Right lung (tissue), 10 donors: ENCODE measurements around the gene KCNIP3. TPM values are rescaled to one million over a fixed set of nuclear protein-coding genes. Genes with fewer than 3 reads are reported as not detected.
"Not testable (repeated sequence)": the region's sequence is repeated elsewhere in the genome, so short reads cannot be mapped to it uniquely, and the experiment has no call there.

Experiments used
- DNase-seq, 2 donors: peaks; one replicate each; pipeline ENCODE4 v3.0.0-alpha.2; 2013
- long read RNA-seq, 8 donors: transcript quantifications; one replicate each; lab custom pipeline, GENCODE V29; 2026
- polyA plus RNA-seq, 5 donors: library from polyadenylated mRNA; unstranded; fragments of 120-200 nt; gene quantifications; one replicate each; pipeline versions ENCODE4 v1.2.1 to v1.2.3, GENCODE V29; 2013; ENCODE audit warnings: inconsistent platforms in 1 of 5, low replicate concordance in 1 of 5; ENCODE audit not compliant: insufficient read length in 5 of 5, insufficient read depth in 1 of 5

Gene KCNIP3
- 10 to 100 TPM in 1 of 5 donors, 1 to 10 TPM in 4; 6.2 to 10.0 (median 7.4) TPM for polyA plus RNA-seq
- long read RNA-seq, donor 1, partial matches to known transcripts, result 0 of 2 reads
- long read RNA-seq, donor 1, other reads (novel, unspliced or antisense), result 0 of 2 reads
- long read RNA-seq, donor 2, partial matches to known transcripts, result 0 of 1 reads
- long read RNA-seq, donor 2, other reads (novel, unspliced or antisense), result 0 of 1 reads
- long read RNA-seq, donor 3, partial matches to known transcripts, result 0 of 1 reads
- long read RNA-seq, donor 3, other reads (novel, unspliced or antisense), result 0 of 1 reads
- long read RNA-seq, donor 4, partial matches to known transcripts, result 0 of 1 reads
- long read RNA-seq, donor 4, other reads (novel, unspliced or antisense), result 0 of 1 reads
- long read RNA-seq, donor 5, result 0 reads
- long read RNA-seq, donor 6, partial matches to known transcripts, result 0 of 2 reads
- long read RNA-seq, donor 6, other reads (novel, unspliced or antisense), result 0 of 2 reads
- long read RNA-seq, donor 7, partial matches to known transcripts, result 0 of 3 reads
- long read RNA-seq, donor 7, other reads (novel, unspliced or antisense), result 0 of 3 reads
- long read RNA-seq, donor 8, result 0 reads

DNA sequence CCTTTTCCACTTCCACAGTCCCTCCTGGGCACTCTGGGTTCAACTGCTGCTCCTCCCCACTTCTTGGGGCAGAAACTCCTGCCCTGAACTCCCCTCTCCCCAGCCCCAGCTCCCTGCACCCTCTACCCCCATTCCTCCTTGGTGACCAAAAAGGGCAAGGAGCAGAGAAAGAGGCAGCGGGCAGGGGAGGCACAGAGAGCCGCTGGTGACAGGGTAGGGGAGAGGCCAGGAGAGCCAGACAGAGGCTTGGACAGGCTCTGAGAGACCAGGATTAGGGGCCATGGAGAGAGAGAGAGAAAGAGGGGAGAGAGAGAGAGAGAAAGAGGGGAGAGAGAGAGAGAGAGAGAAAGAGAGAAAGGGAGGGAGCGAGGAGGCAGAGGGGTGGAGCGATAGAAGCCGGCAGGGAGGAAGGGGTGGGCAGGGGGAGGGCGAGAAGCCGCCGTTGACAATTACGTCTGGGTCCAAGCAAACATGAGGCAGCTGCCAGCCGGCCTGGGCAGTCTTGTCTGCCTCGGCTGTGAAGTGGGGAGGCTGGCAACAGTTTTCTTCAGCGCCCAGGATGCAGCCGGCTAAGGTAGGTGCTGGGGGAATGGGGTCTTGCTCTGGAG lies at the start of gene KCNIP3:
Gene KCNIP3 (plus strand): TSS at position 468 of the 608 bp plus-strand sequence. CDS start 92 bp downstream, at position 560.
- DNase-seq, result peak; percentile 55 to 61

DNA sequence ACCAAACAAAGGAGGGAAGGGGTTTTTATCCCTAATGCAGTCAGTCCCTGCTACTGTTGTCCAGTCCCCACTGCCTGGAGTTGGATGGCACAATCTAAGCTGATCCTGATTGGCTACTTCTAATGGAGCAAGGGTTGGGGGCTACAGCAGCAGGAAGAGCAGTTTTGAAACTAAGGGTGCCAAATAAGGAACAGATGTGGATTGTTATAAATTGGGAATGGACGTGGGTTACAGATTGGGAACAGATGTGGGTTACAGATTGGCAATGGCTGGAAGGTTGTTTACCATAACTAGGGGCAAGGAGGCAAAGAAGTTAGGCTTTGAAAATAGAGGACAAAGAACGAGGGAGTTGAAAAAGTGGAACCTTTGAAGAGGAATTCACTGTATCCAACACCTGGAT lies 38.9 kb upstream of the KCNIP3 start:
- DNase-seq, result no peak

DNA sequence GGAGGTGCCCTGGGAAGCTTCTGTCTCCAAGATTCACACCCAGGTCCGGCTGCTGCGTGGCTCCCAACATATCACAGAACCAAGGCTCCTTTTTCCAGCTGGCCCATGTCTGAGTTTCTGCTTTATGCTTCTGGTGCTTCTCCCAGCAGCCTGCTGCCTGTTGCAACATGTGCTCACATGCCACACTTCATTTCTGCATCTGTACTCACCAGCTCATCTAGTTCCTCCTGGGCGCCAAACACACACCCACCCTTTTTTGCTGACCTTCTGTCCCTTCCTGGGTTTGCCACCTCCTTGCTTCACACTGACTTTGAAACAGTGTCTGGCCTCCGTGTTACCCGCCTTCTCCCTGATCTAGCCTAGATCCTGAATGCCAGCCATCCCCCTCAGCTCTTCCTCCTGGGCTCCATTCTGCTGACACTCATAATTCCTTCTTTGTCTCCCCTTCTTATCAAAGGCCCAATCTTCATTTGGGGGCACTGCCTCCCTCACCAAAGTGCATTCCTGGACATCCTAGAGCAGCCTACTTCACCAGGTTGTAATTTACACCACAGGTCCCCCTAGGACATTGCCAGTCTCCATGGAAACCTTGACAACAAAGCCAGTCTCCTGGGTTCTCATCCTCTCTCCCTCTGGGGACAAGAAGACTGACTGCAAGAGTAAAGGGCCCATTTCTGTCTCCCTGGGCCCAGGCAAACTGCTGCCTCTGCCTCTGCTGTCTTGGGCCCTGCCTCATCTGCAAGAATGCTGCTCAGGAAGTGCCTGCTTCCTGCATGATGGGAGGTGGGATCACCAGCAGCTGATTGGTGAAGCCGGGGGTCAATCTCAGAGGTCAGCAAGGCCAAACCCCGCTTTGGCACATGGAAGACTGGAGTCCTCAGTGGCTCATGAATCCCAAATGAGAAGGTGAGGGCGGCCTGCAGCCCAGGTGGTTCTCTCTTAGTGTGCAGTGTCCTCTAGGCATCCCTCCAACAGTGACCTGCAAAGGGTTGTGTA lies 36.8 kb upstream of the KCNIP3 start:
- DNase-seq, result peak in 1 of 2 donors; percentile 18

DNA sequence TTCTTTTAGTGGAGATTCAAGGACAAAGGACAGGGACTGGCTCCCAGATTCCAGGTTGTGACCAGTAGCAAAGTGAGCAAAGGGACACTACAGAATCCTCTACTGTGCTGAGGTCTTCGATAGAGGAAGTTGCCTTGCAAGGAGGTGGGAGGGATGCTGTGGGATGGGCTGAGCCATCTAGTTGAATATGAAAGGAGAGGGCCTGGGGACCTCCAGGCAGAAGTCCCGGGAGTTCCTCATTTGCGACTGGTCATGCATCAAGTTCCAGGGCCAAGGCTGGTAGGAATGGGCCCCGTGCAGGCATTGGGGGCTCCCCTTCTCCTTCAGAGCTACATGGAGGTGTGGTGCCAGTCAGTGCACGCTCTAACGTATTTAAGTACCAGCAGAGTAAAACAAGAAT lies 35.5 kb upstream of the KCNIP3 start:
- DNase-seq, result no peak

DNA sequence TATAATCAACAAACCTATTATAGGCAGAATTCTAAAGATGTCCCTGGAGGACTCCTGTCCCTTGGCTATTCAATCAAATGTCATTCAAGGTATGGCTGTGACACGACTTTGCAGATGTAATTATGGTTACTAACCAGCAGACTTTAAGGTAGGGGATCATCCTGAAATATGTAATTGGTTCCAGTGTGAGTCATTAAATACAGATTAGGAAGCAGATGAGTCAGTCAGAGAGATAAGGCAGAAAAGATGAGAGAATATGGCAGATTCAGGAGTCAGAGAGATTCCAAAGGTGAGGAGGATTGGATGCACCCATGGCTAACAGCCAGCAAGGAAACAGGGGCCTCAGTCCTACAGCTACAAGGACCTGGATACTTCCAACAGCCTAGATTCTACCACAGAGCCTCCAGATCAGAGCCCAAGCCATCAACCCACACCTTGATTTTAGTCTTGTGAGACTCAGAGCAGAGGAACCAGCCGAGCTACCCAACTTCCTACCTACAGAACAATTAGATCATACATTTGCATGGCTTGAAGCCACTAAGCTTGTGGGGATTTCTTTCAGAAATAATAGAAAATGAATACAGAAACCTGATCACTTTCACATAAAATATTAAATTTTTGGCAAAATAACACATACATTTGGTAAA lies 34.1 kb upstream of the KCNIP3 start:
- DNase-seq, result no peak

DNA sequence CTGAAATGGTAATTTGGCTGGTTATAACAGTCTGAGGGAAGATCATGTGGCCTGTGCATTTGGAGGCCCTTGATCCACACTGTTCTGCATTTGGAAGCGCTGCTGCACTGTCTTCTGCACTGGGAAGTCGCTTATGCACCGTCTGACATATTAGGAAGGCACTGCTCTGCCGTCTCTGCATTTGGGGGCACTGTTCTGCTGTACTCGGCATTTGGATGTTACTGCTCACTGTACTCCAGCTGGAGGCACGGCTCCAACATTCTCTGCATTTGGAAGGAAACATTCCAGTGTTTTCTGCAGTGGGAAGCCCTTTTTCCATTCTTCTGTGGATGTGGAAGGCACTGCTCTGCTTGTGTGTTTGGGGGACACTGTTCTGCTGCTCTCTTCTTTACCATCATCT lies 32.5 kb upstream of the KCNIP3 start:
- DNase-seq, result no peak

DNA sequence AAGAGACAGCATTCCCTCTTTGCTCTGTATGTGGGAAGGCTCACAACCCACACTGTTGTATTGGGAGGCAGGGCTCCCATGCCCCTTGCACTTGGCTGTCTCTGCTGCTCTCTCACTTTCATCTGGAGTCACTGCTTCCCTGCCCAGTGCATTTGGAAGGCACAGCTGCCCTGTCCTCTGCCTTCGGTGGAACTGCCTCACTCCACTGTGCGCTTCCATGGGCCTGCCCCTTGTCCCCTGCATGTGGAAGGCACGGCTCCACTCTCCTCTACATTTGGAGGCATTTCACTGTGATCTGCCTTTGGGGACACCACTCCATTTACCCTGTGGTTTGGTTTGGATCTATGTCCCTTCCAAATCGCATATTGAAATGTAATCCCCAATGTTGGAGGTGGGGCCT lies 32.0 kb upstream of the KCNIP3 start:
- no peak for DNase-seq

DNA sequence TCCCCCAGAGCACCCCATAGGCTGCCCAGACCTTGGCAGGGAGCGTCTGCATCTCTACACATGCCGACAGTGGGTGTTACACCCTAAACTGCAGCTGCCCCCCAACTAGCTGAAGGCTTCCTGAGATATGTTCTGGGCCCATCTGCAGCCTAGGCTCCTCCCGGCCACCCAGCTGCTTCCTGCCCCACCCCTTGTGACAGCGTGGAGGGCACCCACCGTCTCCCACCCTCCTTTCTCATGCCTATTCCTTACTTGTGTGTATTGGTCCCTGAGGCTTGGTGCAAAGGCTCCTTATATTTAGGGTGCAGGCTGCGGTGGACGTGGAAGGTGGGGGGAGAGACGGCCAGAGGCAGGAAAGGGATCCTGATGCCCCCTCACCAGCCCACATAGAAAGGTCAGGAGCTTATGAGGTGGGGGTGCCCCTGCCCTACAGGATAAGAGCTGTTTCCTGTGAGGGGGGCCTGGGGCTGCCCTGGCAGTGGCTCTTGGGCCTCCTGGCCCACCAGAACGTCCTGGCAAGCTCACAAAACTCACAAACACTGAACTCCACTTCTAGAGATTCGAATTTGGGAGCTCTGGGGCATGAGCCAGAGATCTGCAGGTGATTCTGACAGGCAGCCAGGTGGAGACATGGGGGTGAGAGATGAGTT lies 30.2 kb upstream of the KCNIP3 start:
- DNase-seq, result no peak

DNA sequence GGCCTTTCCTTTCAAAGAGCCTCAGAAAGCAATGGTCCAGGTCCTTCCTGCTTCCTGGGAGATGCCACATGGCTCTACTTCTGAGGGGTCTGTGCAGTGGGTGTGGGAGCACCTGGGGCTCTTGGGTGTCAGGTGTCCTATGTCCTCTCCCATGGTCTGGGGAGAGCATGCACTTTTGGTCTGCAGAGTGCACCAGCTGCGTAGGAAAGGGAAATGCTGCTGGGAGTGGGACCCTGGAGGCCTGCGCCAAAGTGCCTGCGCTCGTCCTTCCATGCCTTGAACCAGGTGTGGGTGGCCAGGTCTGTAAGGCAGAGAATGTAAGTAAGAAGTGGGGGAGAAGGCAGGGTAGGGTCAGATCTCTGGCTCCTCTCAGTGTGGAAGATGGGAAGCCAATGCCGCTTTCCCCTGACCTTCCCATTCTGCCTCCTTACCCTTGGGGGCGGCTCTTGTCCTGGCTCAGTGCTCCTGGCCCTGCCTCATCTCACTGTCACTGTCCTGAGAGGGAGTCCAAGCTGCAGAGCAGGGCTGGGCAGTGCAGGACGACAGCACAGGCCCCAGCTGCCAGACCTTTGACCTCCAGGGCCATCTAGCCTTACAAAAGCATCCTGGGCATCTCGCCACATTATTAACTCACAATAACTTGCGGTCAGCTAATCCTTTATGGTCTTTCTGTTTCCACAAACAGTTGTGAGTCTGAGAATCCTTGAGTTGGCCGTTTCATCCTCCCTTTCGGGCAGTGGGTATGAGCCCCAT lies 29.5 kb upstream of the KCNIP3 start:
- no peak for DNase-seq

DNA sequence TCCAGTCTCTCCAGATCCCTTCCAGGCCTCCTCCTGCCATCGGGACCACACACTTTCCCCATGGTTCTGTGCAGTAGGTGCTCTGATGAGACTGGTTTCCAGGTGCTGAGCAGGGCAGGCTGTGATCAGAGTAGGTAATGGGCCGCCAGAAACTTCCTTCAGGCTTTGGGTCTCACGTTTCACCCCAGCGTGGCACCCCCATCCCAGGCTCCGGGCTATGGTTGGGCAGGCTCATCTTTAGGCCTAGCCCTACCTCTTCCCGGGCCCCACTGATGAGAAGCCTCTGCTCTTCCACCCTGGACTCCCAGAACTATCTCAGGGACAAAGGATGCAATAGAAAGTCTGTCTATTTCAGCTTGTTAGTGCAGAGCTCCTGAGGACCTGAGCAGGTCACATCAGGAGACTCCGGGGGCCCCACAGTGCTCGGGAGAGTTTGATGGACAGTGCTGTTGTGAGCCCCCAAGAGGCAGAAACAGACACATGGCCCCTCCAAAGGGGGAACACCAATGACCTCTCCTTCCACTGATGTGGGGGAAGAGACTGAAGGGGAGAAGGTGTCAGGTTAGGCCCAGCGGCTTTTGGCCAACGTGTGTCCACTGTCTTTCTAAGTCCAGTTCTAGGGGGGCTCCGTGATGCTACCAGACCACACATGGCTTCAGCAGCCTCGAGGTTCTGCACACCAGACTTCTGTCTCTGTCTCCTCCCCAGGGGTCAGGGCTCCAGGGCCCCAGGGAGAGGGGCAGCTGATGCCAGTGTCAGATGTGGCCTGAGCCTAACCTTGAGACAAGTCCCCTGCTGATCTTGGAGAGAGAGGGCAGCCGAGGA lies 28.7 kb upstream of the KCNIP3 start:
- DNase-seq, result no peak

DNA sequence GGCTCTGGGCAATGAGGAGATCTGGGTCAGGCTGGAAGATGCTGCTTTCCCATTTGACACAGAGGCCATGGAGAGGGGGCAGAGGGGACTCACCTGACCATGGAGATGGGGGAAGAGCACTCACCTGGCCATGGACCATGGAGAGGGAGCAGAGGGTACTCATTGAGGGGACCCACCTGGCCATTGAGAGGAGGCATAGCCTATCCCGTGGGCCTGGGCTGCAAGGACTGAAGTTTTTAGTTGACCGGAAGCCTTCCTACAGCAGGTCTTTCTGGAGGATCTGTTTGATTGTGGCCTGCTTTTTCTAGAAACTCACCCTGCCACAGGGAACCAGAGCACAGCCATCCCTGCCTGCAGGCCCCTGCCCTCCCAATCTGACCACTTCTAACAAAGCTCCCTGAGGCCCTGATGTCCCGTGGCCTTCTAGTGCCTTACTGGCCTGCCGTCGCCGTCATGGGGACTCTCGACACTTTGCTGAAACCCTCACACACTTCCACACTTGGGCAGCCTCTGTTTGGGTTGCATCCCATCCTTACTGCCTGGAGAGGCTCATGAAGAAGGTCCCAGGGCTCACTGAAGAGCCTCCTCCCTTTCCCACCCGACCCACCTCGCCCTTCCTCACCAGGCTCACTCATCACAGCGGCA lies 28.0 kb upstream of the KCNIP3 start:
- no peak for DNase-seq

DNA sequence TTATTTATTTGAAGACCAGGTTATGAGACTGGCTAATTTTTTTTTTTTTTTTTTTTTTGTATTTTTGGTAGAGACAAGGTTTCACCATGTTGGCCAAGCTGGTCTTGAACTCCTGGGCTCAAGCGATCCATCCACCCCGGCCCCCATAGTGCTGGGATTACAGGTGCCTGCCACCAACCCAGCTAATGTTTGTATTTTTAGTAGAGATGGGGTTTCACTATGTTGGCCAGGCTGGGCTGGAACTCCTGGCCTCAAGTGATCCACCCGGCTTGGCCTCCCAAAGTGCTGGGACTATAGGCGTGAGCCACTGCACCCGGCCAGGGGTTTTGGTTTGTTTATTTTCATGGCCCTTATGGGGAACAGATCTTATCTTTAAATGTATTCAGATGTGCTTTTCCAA lies 27.4 kb upstream of the KCNIP3 start:
- not testable (repeated sequence) for DNase-seq

DNA sequence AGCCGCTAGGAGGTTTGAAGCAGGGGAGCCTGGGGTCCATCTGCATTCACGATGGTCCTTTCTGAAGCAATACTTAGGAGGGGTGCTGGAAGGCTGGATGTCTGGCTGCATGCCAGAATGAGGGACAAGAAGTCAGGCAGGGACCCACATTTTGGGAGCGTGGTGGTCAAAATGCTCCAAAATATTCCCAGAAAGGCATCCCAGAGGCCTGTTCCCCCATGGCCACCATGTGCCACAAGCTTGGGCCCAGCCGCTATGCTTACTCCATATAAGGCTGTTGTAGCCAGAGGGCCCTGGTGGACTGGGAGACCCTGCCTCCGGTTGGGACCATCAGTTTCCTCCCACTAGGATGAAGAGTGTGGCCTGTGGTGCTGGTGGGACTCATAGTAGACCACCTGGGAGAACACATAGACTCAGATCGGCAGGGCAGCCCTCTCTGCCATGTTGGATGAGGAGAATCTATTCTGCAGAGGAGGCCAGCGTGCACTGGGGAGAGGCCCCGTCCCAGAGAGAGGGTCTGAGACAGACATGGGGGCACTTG lies 26.5 kb upstream of the KCNIP3 start:
- DNase-seq, result no peak

DNA sequence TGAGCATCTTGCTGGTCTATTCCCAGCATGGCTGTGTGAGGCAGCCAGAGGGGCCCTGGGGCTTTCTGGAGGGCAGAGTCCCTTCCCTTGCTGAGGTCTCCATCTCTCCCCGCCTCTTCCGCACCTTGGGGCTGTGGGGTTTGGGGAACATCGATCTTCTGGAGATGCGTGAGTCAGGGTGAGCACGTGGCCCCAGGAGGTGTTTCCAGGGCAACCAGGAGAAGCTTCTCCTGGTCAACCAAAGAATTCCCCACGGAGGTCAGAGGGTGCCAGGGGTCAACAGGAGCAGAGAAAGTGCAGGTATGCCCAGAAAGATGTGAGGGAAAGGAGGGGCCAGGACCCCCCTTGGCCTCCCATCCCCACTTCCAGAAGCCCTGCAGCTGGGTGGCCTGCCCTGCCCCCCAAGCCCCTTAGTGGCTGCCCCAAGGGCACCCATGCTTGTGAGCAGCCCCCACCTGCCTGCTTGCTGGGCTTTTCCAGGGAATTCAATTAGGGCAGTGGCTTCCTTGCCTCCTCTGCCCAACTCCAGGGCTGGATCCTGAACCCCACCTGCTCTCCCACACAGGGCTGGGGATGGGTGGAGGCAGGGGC lies 25.7 kb upstream of the KCNIP3 start:
- DNase-seq, result no peak

DNA sequence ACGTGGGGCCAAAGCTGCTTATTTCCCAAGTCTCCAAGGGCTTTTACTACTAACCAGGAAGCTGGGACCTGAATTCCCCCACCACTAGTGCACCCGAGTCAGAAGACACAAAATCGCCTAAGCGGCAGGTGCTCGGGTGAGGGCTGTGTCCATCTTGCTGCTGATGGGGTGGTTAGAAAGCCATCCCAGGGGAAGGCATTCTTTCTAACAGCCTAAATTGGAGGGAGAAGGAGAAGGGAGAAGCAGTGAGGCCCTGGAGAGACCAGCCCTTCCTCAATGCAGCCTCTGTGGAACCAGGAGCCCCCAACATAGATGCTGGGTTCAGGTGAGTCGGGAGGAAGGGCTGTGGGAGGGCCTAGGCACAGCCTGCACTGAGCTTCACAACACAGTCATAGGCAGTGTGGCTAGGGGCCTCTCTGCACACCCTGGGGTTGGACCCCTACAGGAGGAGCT lies 24.8 kb upstream of the KCNIP3 start:
- DNase-seq, result no peak

DNA sequence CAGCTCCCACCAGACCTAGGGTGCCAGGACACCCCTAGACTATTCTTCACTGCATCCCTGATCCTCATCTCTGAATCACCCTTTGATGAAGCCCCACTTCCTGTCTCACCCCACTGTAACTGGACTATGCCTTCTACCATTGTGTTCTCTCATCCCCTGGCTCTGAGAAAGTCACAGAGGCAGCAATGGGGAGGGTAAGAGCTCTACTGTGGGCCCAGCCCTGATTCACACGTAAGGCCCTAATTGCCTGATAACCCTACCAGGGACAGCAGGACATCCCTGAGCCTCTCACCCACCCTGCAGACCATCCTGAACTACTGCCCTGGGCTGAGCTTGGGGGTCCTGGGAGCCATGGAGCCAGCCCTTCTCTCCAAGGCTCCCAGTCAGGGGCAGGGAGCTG lies 24.4 kb upstream of the KCNIP3 start:
- no peak for DNase-seq

DNA sequence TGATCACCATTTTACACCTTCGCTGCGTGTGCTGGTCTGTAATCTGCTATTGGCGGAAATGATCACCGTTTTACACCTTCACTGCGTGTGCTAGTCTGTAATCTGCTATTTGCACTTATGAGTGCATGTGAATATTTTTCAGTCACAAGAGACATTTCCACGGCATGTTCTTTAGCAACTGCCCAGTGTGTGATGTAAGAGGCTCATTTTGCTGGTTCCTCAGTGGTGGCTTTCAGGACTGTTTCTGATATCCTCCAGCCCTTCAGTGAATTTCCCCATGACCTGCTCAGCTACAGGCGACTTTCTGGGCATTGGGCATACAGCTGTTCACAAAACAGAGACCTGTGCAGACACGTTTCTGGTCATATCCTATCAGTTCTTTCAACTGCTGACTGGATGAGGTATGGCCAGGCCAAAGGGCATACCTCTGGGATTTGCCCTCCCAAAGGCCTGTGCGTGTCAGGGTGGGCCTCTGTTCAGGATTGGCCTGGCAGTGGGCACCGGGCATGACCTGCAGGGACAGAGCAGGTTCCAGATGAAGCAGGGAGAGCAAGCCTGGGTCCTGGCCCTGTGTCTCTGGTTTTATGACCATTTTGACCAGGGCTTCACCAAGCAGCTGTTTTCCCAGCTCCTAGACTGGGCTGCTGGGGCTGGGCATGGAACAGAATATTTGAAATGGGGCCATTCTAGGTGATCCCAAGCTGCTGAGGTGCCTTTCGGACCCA lies 23.4 kb upstream of the KCNIP3 start:
- DNase-seq, result no peak
